Measurements from ENCODE around the gene CFLAR. TPM values are rescaled to one million over a fixed set of nuclear protein-coding genes. Genes with fewer than 3 reads are reported as not detected.

Gene CFLAR
- total RNA-seq, 1 experiment from 2014 or later = 75.4 TPM

DNA sequence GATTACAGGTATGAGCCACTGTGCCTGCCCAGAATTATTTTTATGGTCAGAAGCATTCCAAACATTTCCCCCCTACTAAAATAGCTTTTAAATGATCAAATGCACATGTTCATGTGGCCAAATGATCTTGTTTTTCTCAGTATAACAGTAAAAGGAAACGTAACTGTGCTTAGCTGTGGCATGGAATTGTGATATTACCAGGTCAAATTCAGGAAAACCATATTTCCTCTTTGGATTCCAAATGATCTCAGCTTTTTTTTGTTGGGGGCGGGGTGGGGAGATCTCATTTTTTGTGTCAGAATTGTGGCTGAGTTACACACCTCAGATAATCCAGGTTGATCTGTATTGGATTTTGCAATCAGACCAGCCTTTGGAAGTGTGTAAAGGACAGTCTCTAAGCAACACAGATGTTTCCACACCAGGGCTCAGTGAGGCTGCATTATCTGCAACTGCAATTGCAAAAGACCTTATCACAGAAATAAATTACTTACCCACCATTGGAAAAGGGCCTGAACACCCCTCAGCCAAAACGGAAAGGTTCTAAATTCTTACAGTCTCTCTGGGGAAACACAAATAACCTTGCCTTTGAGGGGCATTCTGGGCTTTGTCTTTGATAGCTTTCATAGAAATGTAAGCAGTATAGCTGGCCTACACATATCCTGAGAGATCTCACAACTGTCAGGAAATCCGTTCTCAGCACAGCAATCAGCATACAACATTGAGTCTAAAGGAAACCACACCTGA, 75.3 kb downstream of the CFLAR start:
- ChIA-PET CTCF (interaction anchor here (0.5 kb wide), 1 partner anchor 284 kb away, joined by 6 read pairs; no protein-coding TSS in a partner anchor), POLR2A (ENCODE audit: unreplicated experiment) (no interaction called here)
- H3K9me3 ChIP-seq (ENCODE audit: insufficient read depth, low read depth) = no peaks in the 10 kb centered on the region
- no peak overlapping the region for H2AFZ ChIP-seq
- no peak overlapping the region for H3K27ac ChIP-seq
- no peaks in the 10 kb centered on the region for H3K36me3 ChIP-seq (ENCODE audit: low read depth)
- intact Hi-C loops (cut with micrococcal nuclease; ENCODE audit: unreplicated experiment) = no loop called here
- no peaks in the 10 kb centered on the region for H3K27me3 ChIP-seq (ENCODE audit: insufficient read depth, low read depth)
- no peak for TF ChIP-seq EZH2 (IDR thresholded peaks at IDR 0.05; ENCODE audit: low read depth)
- TF ChIP-seq CTCF (conservative IDR thresholded peaks at IDR 0.05) = no peak
- H3K4me2 ChIP-seq = no peak overlapping the region
- no peak for DNase-seq
- H3F3A ChIP-seq (ENCODE audit: insufficient read depth, low read depth) = no peaks in the 10 kb centered on the region
- no peaks in the 10 kb centered on the region for H3K79me2 ChIP-seq (ENCODE audit: low read depth)
- H3K4me1 ChIP-seq (replicated peaks; ENCODE audit: insufficient read depth) = no peaks in the 10 kb centered on the region
- H4K20me1 ChIP-seq (ENCODE audit: insufficient read depth) = no peaks in the 10 kb centered on the region
- H3K9me2 ChIP-seq (ENCODE audit: insufficient read depth) = no peaks in the 10 kb centered on the region
- H3K4me3 ChIP-seq = no peak overlapping the region
- no TSS peak for BruUV-seq (replicated peaks)

- Histone ChIP-seq H3K4me3 (no peak overlapping the region), H4K20me1 (ENCODE audit: insufficient read depth) (no peaks in the 10 kb centered on the region), H3K4me1 (replicated peaks; ENCODE audit: insufficient read depth) (no peaks in the 10 kb centered on the region), H3K27me3 (ENCODE audit: insufficient read depth, low read depth) (no peaks in the 10 kb centered on the region), H3K9me2 (ENCODE audit: insufficient read depth) (no peaks in the 10 kb centered on the region), H3F3A (ENCODE audit: insufficient read depth, low read depth) (no peaks in the 10 kb centered on the region), H3K36me3 (ENCODE audit: low read depth) (no peaks in the 10 kb centered on the region), H3K27ac (no peak overlapping the region), H3K4me2 (no peak overlapping the region), H3K9me3 (ENCODE audit: insufficient read depth, low read depth) (no peaks in the 10 kb centered on the region), H2AFZ (no peak overlapping the region), H3K79me2 (ENCODE audit: low read depth) (no peaks in the 10 kb centered on the region)
- intact Hi-C loops (cut with micrococcal nuclease; ENCODE audit: unreplicated experiment) = no loop called here
- no peak for DNase-seq
- TF ChIP-seq EZH2 (IDR thresholded peaks at IDR 0.05; ENCODE audit: low read depth) (no peak), CTCF (conservative IDR thresholded peaks at IDR 0.05) (no peak)
- CTCF ChIA-PET = no interaction called here
- BruUV-seq (replicated peaks) = no TSS peak
- POLR2A ChIA-PET (ENCODE audit: unreplicated experiment) = no interaction called here
Observed at GRCh38 chr2:201194097-201194496, 78.1 kb downstream of the CFLAR start.

DNA sequence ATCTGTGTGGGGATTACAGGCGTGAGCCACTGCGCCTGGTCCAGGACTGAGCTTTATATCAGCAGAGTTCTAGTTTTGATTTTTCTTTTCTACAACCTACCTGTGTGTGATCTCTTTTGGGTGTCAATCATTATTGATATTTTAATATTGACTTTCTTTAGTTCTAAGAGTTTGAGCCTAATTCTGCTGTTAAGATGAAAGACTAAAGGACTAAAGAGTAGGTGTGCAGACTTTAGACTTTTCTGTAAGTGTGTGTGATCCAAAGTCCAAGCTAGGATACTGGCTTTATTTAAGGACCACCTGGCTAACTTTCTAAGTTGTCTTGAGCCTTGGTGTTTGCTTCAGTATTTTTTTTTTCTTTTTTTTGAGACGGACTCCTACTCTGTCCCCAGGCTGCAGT, 79.4 kb downstream of the CFLAR start:
- Histone ChIP-seq H3K27me3 (ENCODE audit: insufficient read depth, low read depth) (no peaks in the 10 kb centered on the region), H3F3A (ENCODE audit: insufficient read depth, low read depth) (no peaks in the 10 kb centered on the region), H3K27ac (no peak overlapping the region), H3K36me3 (ENCODE audit: low read depth) (no peaks in the 10 kb centered on the region), H2AFZ (no peak overlapping the region), H3K9me3 (ENCODE audit: insufficient read depth, low read depth) (no peaks in the 10 kb centered on the region), H3K4me2 (no peak overlapping the region), H3K79me2 (ENCODE audit: low read depth) (no peaks in the 10 kb centered on the region), H3K4me1 (replicated peaks; ENCODE audit: insufficient read depth) (no peaks in the 10 kb centered on the region), H3K9me2 (ENCODE audit: insufficient read depth) (no peaks in the 10 kb centered on the region), H3K4me3 (no peak overlapping the region), H4K20me1 (ENCODE audit: insufficient read depth) (no peaks in the 10 kb centered on the region)
- DNase-seq = no peak
- no peak for TF ChIP-seq EZH2 (IDR thresholded peaks at IDR 0.05; ENCODE audit: low read depth)
- TF ChIP-seq CTCF (conservative IDR thresholded peaks at IDR 0.05) = no peak
- ChIA-PET POLR2A (ENCODE audit: unreplicated experiment) (no interaction called here), CTCF (no interaction called here)
- no TSS peak for BruUV-seq (replicated peaks)
- intact Hi-C loops (cut with micrococcal nuclease; ENCODE audit: unreplicated experiment) = no loop called here

All from PC-9 (cell line).